ENCODE results near the gene ANKRD40.

ANKRD40 gene

DNA sequence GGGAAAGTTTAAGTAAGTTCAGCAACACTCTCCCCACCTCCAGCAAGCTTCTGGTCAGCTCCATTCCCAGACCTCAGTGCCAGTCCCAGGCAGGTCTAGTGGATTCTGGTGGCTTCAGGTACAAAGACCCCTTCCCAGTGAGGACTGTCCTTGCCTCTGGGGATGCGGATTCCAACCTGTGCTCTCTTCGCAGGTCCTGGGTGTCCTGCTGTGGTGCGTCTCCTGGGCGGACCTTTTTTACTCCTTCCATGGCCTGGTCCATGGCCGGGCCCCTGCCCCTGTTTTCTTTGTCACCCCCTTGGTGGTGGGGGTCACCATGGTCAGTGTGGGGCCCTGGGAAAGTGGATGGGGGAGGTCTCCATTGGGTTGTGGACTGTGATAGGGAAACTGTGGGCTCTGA is 51.2 kb downstream of the ANKRD40 start:
- in situ Hi-C loops (cut with MboI; ENCODE audit: low sequenced_read_pairs) = no loop called here

DNA sequence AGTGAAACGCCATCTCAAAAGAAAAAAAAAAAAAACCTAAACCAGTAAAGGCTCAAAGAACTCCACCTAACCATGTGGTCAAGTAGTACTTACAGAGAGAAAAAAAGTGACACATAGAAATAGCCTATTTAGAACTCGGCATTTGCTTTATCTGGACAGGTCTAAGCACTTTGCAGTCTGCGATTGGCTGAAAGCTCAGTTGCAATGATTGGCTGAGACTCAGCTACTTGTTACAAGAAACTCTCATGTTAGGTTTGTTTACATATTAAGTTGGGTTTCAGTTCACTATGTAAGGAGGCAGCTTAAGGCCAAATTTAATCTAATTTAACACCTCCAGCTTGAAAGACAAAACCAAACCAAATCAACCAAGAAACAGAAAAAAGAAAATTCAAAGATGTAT is 54.0 kb downstream of the ANKRD40 start:
- in situ Hi-C loops (cut with MboI; ENCODE audit: low sequenced_read_pairs) = no loop called here

DNA sequence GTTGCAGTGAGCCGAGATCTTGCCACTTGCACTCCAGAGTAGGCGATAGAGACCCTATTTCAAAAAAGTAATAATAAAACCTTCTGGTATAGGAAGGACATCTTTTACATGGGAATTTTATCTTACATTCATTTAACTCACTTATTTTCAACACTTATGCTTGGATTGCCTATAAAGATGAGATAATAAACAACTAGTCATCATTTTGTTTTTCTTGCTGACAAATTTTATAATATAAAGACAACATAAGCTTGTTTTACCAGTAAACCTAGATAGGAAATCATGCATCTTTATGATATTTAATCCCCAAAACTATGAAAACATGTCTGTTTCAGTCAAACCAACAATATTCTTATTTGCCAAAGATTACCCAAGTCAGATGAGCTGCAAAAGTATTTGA is 56.1 kb downstream of the ANKRD40 start:
- in situ Hi-C loops (cut with MboI; ENCODE audit: low sequenced_read_pairs) = no loop called here

DNA sequence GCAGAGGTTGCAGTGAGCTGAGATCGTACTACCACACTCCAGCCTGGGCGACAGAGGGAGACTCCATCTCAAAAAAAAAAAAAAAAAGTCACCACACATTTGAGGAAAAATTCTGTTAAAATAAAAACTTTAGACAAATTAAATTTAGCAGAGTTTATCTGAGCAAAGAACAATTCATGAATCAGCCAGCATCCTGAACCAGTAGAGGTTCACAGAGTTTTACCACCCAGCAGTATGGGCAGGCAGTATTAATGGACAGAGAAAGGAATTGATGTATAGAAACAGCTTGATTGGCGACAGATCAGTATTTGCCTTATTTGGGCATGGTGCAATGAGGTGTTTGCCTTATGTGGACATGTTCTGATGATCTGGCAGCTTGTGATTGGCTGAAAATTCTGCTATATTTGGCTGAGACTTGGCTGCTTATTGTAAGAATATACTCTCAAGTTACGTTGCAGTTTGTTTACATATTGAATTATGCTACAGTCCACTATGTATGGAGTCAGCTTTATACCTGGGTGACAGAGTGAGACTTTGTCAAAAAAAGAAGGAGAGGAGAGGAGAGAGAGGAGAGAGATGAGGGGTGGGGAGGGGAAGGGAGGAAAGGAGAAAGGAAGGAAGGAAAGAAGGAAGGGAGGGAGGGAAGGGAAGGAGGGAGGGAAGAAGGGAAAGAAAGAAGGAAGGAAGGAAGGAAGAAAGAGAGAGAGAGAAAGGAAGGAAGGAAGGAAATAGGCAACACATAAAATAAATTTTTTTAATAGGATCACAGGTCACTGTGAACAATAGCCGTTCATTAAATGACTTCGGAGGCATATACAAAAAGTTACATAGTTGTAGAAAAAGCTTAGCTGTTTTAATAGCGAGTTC is 58.4 kb downstream of the ANKRD40 start:
- in situ Hi-C loops (cut with MboI; ENCODE audit: low sequenced_read_pairs) = no loop called here

DNA sequence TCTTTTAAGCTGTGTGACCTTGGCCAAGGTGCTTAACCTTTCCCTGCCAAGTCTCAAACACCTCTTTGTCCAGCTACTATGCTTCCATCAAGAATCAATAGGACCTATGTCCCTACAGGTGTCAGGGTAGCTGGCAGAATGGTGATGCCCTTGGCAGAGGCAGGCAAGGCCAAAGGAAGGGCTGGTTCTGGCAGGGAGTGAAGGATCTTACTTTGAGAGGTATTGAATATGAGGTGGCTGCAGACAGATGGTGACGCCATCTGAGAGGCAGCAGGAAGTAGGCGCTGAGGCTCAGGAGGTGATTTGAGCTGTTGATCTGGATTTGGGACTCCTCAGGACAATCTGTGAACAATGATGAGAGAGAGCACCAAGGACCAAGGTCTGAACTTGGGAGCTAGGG is 60.5 kb downstream of the ANKRD40 start:
- in situ Hi-C loops (cut with MboI; ENCODE audit: low sequenced_read_pairs) = no loop called here

DNA sequence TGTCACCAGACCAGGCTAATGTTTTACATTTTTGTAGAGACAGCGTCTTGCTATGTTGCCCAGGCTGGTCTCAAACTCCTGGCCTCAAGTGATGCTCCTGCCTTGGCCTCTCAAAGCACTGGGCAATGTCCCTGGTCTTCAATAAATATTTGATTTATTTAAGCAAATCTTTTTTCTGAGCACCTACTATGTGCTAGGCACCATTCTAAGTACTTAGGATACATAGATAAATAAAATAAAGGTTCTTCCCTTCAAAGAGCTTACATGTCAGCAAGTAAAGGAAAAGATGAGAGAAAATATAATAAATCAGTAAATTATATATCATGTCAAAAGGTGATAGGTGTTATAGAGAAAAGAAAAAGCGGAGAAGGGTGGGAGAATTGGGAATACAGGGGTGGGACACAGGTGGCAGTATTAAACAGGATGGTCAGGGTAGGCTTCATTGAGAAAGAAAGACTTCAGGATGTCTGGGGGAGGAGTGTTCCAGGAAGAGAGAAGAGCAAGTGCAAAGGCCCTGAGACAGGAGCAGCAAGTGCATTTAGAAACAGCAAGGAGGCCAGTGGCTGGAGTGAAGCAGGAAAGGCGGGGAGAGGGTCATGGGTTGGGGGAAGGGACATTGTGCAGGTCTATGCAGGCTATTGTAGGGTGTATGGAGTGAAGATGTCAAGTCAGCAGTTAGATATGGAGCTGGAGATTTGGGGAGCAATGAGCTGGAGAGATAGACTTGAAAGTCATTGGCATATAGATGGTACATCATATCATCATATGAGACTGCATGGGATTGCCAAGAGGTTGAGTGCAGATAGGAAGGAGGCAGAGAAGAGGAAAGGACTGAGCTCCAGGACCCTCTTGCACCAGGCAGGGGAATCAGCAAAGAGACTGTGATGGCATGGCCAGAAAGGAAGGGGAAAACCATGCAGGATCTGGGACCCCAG is 61.7 kb downstream of the ANKRD40 start:
- in situ Hi-C loops (cut with MboI; ENCODE audit: low sequenced_read_pairs) = no loop called here
